Lung (tissue), 12 donors: ENCODE data around the gene GRB7. TPM values are rescaled to one million over a fixed set of nuclear protein-coding genes. Genes with fewer than 3 reads are reported as not detected.

Experiments used
- ATAC-seq: fragments of 200-7000 bp; cut with Tn5 transposase; one replicate; pipeline ENCODE4 v1.9.1; 2020; ENCODE audit warnings: moderate number of reproducible peaks; ENCODE audit not compliant: insufficient read depth, low FRiP score
- DNase-seq, 3 donors: peaks; one replicate each; pipeline ENCODE4 v3.0.0-alpha.2; 2013 to 2017
- H3K27ac ChIP-seq, 2 donors: one replicate each; pipeline ENCODE4 v1.5.1; 2013; ENCODE audit warnings: mild to moderate bottlenecking in 2 of 2, moderate library complexity in 2 of 2, control low read depth in 1 of 2, inconsistent platforms in 1 of 2, low read depth in 1 of 2, low read length in 1 of 2
- H3K27me3 ChIP-seq, 3 donors: one replicate each; pipeline ENCODE4 v1.5.1; 2013; ENCODE audit warnings: low read length in 2 of 3; ENCODE audit not compliant: control insufficient read depth in 3 of 3, insufficient read depth in 3 of 3
- H3K36me3 ChIP-seq, 4 donors: one replicate each; pipeline ENCODE4 v1.5.1; 2013; ENCODE audit warnings: low read length in 4 of 4, mild to moderate bottlenecking in 1 of 4, moderate library complexity in 1 of 4; ENCODE audit not compliant: control insufficient read depth in 4 of 4, insufficient read depth in 4 of 4
- H3K4me1 ChIP-seq, 5 donors: one replicate each; pipeline ENCODE4 v1.5.1; 2013; ENCODE audit warnings: low read length in 5 of 5, mild to moderate bottlenecking in 2 of 5, moderate library complexity in 1 of 5; ENCODE audit not compliant: control insufficient read depth in 5 of 5, insufficient read depth in 5 of 5
- H3K4me3 ChIP-seq: one replicate; pipeline ENCODE4 v1.5.1; 2013; ENCODE audit warnings: mild to moderate bottlenecking, control low read depth, moderate library complexity
- H3K9ac ChIP-seq, 2 donors: one replicate each; pipeline ENCODE4 v1.5.1; 2013; ENCODE audit warnings: low read length in 2 of 2, control low read depth in 1 of 2; ENCODE audit not compliant: insufficient read depth in 1 of 2
- H3K9me3 ChIP-seq, 4 donors: one replicate each; pipeline ENCODE4 v1.5.1; 2013; ENCODE audit warnings: low read length in 3 of 4, mild to moderate bottlenecking in 1 of 4, moderate library complexity in 1 of 4; ENCODE audit not compliant: control insufficient read depth in 4 of 4, insufficient read depth in 3 of 4
- WGBS, 2 donors: extraction: QIAGEN DNeasy Blood & Tissue Kit; methylation state at CpG; one replicate each; pipeline ENCODE4 v1.1.7; 2013; 5-methylcytosine and 5-hydroxymethylcytosine counted together
- polyA plus RNA-seq, 2 donors: library from polyadenylated mRNA; stranded (reverse); fragments of 200-250 nt; gene quantifications; one replicate each; pipeline ENCODE4 v1.2.1, GENCODE V29; 2013
- total RNA-seq, 2 donors: library from RNA; depleted of rRNA in 1 of 2; stranded (reverse); fragments of >200 nt in 1 of 2; gene quantifications; one replicate each; pipeline ENCODE4 v1.2.1, GENCODE V29; 2014 to 2021
- TF ChIP-seq, protein P1 (sequence below): IDR thresholded peaks from 2 replicates; pipeline ENCODE4 v1.5.1; 2012; ENCODE audit warnings: mild to moderate bottlenecking; ENCODE audit errors: control extremely low read depth, extremely low read depth
- donor health status: control.
- donor health status: control.
- donor health status: Bipolar disorder and iron deficiency.
- donor health status: healthy.
- donor health status: DM: yes; HTN: yes; CAD: no.

GRB7 gene
- total and polyA plus RNA-seq, 4 donors, result 6.6 to 25.5 (median 16.6) TPM

DNA sequence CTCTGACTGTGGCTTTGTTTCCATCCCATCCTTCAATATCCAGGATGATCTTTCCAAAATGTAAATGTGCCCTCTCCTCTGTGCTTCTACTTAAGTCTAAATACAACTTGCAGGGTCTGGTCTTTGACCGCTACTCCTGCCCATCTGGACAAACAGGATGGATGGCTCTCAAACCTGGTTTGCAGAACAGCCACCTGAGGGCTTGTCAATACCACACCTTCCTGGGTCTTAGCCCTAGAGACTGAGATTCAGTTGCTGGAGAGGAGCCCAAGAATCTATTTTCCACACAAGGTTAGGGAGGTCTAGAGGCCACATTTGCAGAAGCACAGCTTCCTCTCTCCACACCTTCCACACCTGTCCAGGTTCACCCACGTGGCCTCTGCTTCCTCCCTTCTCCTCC, 1.9 kb upstream of the GRB7 start:
- WGBS, 2 donors, result 49 to 54% methylated on average over 2 of the region's 2 CpGs
- no peaks in the 10 kb centered on the region for H3K36me3 ChIP-seq
- H3K4me1 ChIP-seq, result peaks cover 0 to 18% (median 11%) of the 10 kb centered on the region in 5 donors
- H3K4me3 ChIP-seq, result no peak overlapping the region
- no peaks in the 10 kb centered on the region for H3K9me3 ChIP-seq
- peak overlapping the region in 1 of 2 donors; percentile 41 for H3K27ac ChIP-seq
- H3K27me3 ChIP-seq, result peaks cover 0 to 35% (median 17%) of the 10 kb centered on the region in 3 donors
- DNase-seq, result no peak
- no peak overlapping the region for H3K9ac ChIP-seq
- no peak for ATAC-seq
- TF ChIP-seq, protein P1, sequence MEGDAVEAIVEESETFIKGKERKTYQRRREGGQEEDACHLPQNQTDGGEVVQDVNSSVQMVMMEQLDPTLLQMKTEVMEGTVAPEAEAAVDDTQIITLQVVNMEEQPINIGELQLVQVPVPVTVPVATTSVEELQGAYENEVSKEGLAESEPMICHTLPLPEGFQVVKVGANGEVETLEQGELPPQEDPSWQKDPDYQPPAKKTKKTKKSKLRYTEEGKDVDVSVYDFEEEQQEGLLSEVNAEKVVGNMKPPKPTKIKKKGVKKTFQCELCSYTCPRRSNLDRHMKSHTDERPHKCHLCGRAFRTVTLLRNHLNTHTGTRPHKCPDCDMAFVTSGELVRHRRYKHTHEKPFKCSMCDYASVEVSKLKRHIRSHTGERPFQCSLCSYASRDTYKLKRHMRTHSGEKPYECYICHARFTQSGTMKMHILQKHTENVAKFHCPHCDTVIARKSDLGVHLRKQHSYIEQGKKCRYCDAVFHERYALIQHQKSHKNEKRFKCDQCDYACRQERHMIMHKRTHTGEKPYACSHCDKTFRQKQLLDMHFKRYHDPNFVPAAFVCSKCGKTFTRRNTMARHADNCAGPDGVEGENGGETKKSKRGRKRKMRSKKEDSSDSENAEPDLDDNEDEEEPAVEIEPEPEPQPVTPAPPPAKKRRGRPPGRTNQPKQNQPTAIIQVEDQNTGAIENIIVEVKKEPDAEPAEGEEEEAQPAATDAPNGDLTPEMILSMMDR, result no peak

DNA sequence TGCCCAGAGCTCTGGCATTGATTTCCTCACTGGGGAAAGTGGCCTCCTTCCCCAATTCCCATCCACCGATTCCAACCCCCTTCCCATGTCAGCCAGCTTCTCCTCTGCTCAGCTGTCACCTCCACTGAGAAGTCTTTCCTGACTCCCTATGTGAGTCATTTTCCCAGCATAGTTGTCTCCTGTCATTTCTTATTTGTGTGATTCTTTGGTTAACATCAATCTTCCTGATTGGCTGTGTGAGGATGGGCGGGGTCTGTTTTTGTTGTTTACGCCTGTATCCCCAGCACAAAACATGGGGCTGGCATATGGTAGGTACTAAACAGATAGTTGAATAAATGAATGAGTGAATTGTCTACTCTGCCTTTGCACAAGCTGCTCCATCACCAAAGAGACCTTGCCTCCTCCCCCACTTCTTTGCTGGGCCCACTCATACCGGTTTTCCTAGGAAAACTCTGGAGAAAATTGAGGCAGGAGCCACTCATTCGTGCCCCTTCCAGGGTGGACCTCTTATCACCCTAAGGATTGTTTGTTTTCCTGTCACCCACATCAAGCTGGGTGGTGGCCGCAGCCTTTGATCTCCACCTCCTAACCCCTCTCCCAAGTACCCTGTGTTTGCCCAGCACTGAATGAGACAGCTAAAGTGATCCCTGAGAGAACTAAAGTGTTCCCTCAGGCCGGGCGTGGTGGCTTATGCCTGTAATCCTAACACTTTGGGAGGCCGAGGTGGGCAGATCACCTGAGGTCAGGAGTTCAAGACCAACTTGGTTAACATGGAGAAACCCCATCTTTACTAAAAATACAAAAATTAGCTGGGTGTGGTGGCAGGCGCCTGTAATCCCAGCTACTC, 1.2 kb upstream of the GRB7 start:
- Histone ChIP-seq H3K27ac (peak overlapping the region in 1 of 2 donors; percentile 41), H3K9ac (no peak overlapping the region)

DNA sequence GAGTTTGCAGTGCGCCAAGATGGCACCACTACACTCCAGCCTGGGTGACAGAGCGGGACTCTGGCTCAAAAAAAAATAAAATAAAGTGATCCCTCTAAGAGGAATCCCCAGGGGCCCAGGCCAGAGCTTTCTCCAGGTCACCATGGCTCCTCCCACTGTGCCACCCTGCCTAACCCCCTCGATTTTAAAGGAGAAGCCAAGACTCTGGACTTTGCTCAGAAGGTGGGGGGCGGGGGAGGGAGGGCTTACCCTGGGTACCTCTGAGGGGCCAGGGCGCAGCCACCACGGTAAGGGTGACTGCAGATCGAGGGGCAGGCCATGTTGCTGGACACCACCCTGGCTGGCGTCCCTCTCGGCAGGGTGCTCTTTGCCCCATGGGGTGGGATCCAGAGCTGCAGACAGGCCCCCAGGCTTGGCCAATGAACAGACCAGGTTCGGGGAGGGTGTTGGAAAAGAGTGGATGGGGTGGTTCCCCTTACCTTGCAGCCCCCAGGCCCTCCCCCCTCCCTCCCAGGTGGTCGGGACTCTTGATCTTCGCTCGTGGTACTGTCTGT, 455 bp upstream of the GRB7 start:
- DNase-seq (no peak), ATAC-seq (no peak)
- Histone ChIP-seq H3K27me3 (peaks cover 0 to 36% (median 20%) of the 10 kb centered on the region in 3 donors), H3K9ac (no peak overlapping the region), H3K4me3 (no peak overlapping the region), H3K36me3 (no peaks in the 10 kb centered on the region), H3K27ac (peak overlapping the region in 1 of 2 donors; percentile 62), H3K4me1 (peaks cover 0 to 21% (median 14%) of the 10 kb centered on the region in 5 donors), H3K9me3 (no peaks in the 10 kb centered on the region)
- WGBS, 2 donors, result 48 to 59% methylated on average over 10 to 13 of the region's 13 CpGs
- TF ChIP-seq, protein P1, result no peak

More for the DNA sequence above, 1.2 kb upstream of the GRB7 start:
- Histone ChIP-seq H3K4me1 (peaks cover 0 to 21% (median 14%) of the 10 kb centered on the region in 5 donors), H3K9me3 (no peaks in the 10 kb centered on the region), H3K36me3 (no peaks in the 10 kb centered on the region), H3K4me3 (no peak overlapping the region), H3K27me3 (peaks cover 0 to 36% (median 20%) of the 10 kb centered on the region in 3 donors)
- TF ChIP-seq, protein P1, result no peak
- ATAC-seq, result no peak
- no peak for DNase-seq
- WGBS, 2 donors, result 58 to 75% methylated on average over 10 of the region's 10 CpGs
